Measurements from ENCODE around the gene RCE1. TPM values are rescaled to one million over a fixed set of nuclear protein-coding genes. Genes with fewer than 3 reads are reported as not detected.

Gene RCE1
- total RNA-seq, 2 donors from 2014 or later, result 27.1 to 50.0 TPM

- Histone ChIP-seq H3K4me1 (replicated peaks) (no peaks in the 10 kb centered on the region), H3K27me3 (replicated peaks; ENCODE audit: insufficient read depth) (no peaks in the 10 kb centered on the region), H3K27ac (no peak overlapping the region), H3K9me3 (no peaks in the 10 kb centered on the region), H3K4me3 (no peak overlapping the region), H3K36me3 (no peaks in the 10 kb centered on the region)
- no peak for DNase-seq (ENCODE audit: low spot score)
- intact Hi-C loops (cut with DNase I), result no loop called here
- WGBS, result 61% methylated on average over 27 of the region's 27 CpGs
- TF ChIP-seq POLR2AphosphoS5 (IDR thresholded peaks at IDR 0.05), result no peak
- no peak for TF ChIP-seq POLR2A (IDR thresholded peaks at IDR 0.05)
- TF ChIP-seq CTCF (IDR thresholded peaks at IDR 0.05), result peak in 2 of 4 experiments; percentile 31 to 40
Measured at GRCh38 chr11:66868726-66869566, 25.7 kb downstream of the RCE1 start.

GRCh38 chr11:66869567-66869870 is 26.3 kb downstream of the RCE1 start:
- no peaks in the 10 kb centered on the region for H3K27me3 ChIP-seq (replicated peaks; ENCODE audit: insufficient read depth)
- no peaks in the 10 kb centered on the region for H3K36me3 ChIP-seq
- no peak for TF ChIP-seq POLR2A (IDR thresholded peaks at IDR 0.05)
- no peak for TF ChIP-seq POLR2AphosphoS5 (IDR thresholded peaks at IDR 0.05)
- TF ChIP-seq CTCF (IDR thresholded peaks at IDR 0.05), result no peak
- H3K9me3 ChIP-seq, result no peaks in the 10 kb centered on the region
- DNase-seq (ENCODE audit: low spot score), result no peak
- 93% methylated on average over 9 of the region's 9 CpGs for WGBS
- intact Hi-C loops (cut with DNase I), result no loop called here
- no peak overlapping the region for H3K27ac ChIP-seq
- H3K4me1 ChIP-seq (replicated peaks), result no peaks in the 10 kb centered on the region
- no peak overlapping the region for H3K4me3 ChIP-seq

GRCh38 chr11:66870131-66870530 is 26.9 kb downstream of the RCE1 start:
- H3K4me1 ChIP-seq (replicated peaks), result no peaks in the 10 kb centered on the region
- H3K27ac ChIP-seq, result no peak overlapping the region
- intact Hi-C loops (cut with DNase I), result no loop called here
- H3K27me3 ChIP-seq (replicated peaks; ENCODE audit: insufficient read depth), result no peaks in the 10 kb centered on the region
- 94% methylated on average over 16 of the region's 16 CpGs for WGBS
- no peak for DNase-seq (ENCODE audit: low spot score)
- H3K36me3 ChIP-seq, result no peaks in the 10 kb centered on the region
- no peak for TF ChIP-seq CTCF (IDR thresholded peaks at IDR 0.05)
- TF ChIP-seq POLR2A (IDR thresholded peaks at IDR 0.05), result no peak
- TF ChIP-seq POLR2AphosphoS5 (IDR thresholded peaks at IDR 0.05), result no peak
- H3K4me3 ChIP-seq, result no peak overlapping the region
- H3K9me3 ChIP-seq, result no peaks in the 10 kb centered on the region

GRCh38 chr11:66870616-66871520 is 27.6 kb downstream of the RCE1 start:
- H3K4me3 ChIP-seq, result no peak overlapping the region
- intact Hi-C loops (cut with DNase I), result no loop called here
- DNase-seq (ENCODE audit: low spot score), result no peak
- WGBS, result 89% methylated on average over 39 of the region's 39 CpGs
- H3K9me3 ChIP-seq, result no peaks in the 10 kb centered on the region
- no peaks in the 10 kb centered on the region for H3K4me1 ChIP-seq (replicated peaks)
- H3K27me3 ChIP-seq (replicated peaks; ENCODE audit: insufficient read depth), result no peaks in the 10 kb centered on the region
- TF ChIP-seq POLR2A (IDR thresholded peaks at IDR 0.05), result no peak
- no peak for TF ChIP-seq POLR2AphosphoS5 (IDR thresholded peaks at IDR 0.05)
- TF ChIP-seq CTCF (IDR thresholded peaks at IDR 0.05), result no peak
- no peak overlapping the region for H3K27ac ChIP-seq
- H3K36me3 ChIP-seq, result no peaks in the 10 kb centered on the region
